IPS-15b (cell line): Measurements from ENCODE around the gene GATA6.
"Not testable (repeated sequence)": the region's sequence is repeated elsewhere in the genome, so short reads cannot be mapped to it uniquely, and the experiment has no call there.

ENCODE experiments used
- H3K27me3 ChIP-seq: one replicate; pipeline ENCODE4 v1.6.1; 2013; ENCODE audit warnings: low read length; ENCODE audit not compliant: control insufficient read depth, insufficient read depth
- H3K36me3 ChIP-seq: one replicate; pipeline ENCODE4 v1.6.1; 2013; ENCODE audit warnings: low read length; ENCODE audit not compliant: control insufficient read depth, insufficient read depth
- H3K4me1 ChIP-seq: one replicate; pipeline ENCODE4 v1.6.1; 2013; ENCODE audit warnings: mild to moderate bottlenecking, low read length; ENCODE audit not compliant: control insufficient read depth, insufficient read depth
- H3K4me3 ChIP-seq: one replicate; pipeline ENCODE4 v1.5.1; 2013; ENCODE audit warnings: low read depth, low read length
- H3K9ac ChIP-seq: one replicate; pipeline ENCODE4 v1.6.1; 2013; ENCODE audit warnings: low read depth, mild to moderate bottlenecking, low read length
- H3K9me3 ChIP-seq: one replicate; pipeline ENCODE4 v1.6.1; 2013; ENCODE audit warnings: mild to moderate bottlenecking, low read length; ENCODE audit not compliant: control insufficient read depth, insufficient read depth

The GATA6 gene

DNA sequence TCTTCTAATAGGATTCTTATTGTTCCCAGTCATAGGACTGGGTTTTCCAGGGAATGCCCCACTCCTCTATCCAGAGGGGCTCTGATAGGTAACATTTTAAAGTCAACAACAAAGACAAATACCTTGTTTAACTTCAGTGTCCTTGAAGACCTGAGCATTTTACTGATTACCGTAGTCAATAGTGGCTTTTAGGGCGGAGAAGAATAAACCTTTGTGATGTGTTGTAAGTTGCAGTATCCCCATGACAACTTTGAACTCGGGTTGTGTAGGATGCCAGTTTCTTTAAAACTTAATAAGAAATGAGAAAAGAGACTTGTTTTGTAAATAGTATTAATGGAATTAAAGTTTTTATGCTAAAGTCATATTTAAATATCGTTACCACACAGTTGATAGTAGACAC is 6.0 kb downstream of the GATA6 start:
- Histone ChIP-seq H3K27me3 (peaks cover 98% of the 10 kb centered on the region), H3K4me3 (no peak overlapping the region), H3K36me3 (no peaks in the 10 kb centered on the region), H3K4me1 (no peaks in the 10 kb centered on the region), H3K9ac (no peak overlapping the region), H3K9me3 (no peaks in the 10 kb centered on the region)

DNA sequence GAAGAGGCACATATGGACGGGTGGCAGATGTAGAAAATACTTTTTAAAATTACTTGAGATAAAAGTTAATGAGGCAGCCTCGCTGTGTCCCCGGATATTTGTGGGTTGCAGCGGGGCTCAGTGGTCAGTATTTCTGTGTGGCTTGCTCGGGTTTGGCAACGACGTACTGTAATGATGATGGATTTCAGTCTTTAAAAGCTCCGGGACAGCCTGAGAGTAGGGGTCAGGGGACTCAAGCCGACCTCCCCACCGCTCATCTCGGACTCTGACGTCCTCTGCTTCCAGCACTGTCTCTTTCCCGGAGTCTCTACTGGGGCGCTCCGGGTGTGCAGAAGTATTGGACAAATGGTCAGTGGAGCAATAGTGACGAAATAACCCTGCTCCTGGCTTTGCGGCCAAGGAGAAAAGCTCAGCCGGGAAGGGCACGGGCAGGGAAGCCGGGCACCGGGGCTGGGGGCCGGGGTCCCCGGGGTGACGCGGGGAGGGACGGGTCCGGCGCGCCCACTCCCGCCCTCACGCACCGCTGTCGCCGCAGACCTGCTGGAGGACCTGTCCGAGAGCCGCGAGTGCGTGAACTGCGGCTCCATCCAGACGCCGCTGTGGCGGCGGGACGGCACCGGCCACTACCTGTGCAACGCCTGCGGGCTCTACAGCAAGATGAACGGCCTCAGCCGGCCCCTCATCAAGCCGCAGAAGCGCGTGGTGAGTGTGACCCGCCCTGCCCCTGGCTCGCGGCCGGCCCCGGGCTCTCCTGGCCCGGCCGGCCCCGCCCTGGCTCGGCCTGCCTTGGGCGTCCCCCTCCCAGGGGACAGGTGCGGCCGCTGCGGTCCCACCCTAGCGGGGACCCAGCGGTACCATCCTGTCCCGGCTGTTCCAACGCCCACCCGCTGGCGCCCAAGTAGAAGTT is 7.3 kb downstream of the GATA6 start:
- Histone ChIP-seq H3K4me1 (no peaks in the 10 kb centered on the region), H3K36me3 (no peaks in the 10 kb centered on the region), H3K9me3 (no peaks in the 10 kb centered on the region), H3K27me3 (peaks cover 97% of the 10 kb centered on the region), H3K9ac (no peak overlapping the region), H3K4me3 (peak overlapping the region; percentile 27)

DNA sequence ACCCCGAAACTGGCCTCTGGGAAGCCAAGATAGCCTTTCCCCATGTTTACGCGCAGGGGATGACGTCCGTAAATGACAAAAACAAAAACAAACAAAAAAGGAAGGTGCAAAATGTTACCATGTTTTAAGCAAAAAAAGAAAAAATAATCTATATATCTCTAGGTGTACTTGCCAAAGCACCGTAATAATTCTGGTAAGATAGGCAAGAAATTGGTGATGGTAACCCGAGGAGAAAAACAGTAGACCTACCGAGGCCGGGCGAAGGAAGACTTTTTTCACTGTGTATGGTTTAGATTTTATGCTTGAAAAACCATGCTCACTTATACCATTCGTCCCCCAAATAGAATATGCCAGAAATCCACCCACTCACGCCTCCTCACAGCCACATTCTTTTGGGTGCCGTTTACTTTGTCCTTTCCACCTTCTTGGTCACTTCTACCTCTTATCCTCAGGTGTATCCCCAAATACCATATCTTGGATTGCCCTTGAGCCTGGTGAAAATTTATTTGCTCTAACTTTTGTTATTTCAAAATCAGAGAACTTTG is 8.0 kb downstream of the GATA6 start:
- peaks cover 91% of the 10 kb centered on the region for H3K27me3 ChIP-seq
- no peaks in the 10 kb centered on the region for H3K4me1 ChIP-seq
- H3K9me3 ChIP-seq: no peaks in the 10 kb centered on the region
- peak overlapping the region; percentile 3 for H3K4me3 ChIP-seq
- no peaks in the 10 kb centered on the region for H3K36me3 ChIP-seq
- H3K9ac ChIP-seq: no peak overlapping the region

DNA sequence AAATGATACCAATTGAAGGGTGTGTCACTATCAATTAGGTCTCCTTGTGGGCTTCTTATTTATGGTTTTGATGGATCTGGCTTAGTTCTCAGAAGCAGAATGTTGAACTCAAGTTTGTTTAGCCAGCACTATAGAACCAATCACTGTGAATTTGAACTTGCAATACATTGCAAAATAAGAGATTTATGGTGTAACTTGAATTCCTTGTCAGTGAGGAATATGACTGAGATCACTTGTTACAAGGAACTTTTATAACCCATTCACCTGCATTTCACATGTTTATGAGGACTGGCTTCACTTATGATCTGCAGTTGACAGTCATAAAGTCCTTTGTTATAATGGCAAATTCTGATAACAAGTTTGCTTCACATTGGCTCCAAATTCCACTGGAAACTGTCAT is 9.8 kb downstream of the GATA6 start:
- Histone ChIP-seq H3K36me3 (no peaks in the 10 kb centered on the region), H3K9ac (no peak overlapping the region), H3K27me3 (peaks cover 73% of the 10 kb centered on the region)

DNA sequence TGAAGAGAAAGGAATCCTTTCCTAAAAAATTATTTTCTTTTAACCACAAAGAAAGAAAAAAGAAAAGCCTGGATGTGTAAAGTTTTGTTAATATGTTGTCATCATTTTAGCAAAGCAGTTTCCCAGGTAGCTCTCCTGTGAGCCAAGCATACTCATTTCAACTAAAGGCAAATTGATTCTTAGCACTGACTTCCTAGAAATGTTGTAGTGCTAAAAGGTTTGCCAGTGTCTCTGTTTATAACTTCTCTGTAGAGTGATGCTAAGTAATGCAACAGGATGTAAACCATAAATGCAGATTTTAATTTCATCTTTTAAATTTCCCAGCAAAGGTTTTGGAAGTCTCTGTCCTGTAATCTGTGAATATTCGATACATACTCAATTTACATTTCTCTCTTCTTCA is 10.2 kb downstream of the GATA6 start:
- Histone ChIP-seq H3K36me3 (no peaks in the 10 kb centered on the region), H3K4me3 (no peak overlapping the region), H3K9ac (no peak overlapping the region), H3K4me1 (no peaks in the 10 kb centered on the region), H3K27me3 (peaks cover 68% of the 10 kb centered on the region), H3K9me3 (no peaks in the 10 kb centered on the region)

More for the DNA sequence above, 9.8 kb downstream of the GATA6 start:
- Histone ChIP-seq H3K4me3 (no peak overlapping the region), H3K9me3 (no peaks in the 10 kb centered on the region), H3K4me1 (no peaks in the 10 kb centered on the region)

DNA sequence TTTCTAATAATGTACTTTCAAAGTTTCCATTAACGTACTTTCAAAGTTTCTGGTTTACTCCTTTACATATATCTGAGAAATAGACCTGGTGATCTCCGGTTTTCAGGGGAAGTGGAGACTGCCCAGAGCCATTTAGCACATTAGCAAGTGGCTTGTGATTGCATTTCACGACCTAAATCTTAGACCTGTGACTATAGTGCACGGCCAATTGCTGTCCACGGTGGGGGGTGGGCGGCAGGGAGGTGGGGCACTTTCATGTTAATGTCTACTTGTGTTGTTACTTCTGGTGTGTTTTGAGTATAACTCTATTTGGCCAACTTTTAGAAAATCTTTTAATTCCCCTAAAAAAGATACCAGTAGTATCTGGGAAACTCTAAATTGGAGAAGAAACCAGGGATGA is 11.3 kb downstream of the GATA6 start:
- no peaks in the 10 kb centered on the region for H3K36me3 ChIP-seq
- no peaks in the 10 kb centered on the region for H3K4me1 ChIP-seq
- H3K4me3 ChIP-seq: no peak overlapping the region
- peaks cover 57% of the 10 kb centered on the region for H3K27me3 ChIP-seq
- no peak overlapping the region for H3K9ac ChIP-seq
- H3K9me3 ChIP-seq: no peaks in the 10 kb centered on the region

DNA sequence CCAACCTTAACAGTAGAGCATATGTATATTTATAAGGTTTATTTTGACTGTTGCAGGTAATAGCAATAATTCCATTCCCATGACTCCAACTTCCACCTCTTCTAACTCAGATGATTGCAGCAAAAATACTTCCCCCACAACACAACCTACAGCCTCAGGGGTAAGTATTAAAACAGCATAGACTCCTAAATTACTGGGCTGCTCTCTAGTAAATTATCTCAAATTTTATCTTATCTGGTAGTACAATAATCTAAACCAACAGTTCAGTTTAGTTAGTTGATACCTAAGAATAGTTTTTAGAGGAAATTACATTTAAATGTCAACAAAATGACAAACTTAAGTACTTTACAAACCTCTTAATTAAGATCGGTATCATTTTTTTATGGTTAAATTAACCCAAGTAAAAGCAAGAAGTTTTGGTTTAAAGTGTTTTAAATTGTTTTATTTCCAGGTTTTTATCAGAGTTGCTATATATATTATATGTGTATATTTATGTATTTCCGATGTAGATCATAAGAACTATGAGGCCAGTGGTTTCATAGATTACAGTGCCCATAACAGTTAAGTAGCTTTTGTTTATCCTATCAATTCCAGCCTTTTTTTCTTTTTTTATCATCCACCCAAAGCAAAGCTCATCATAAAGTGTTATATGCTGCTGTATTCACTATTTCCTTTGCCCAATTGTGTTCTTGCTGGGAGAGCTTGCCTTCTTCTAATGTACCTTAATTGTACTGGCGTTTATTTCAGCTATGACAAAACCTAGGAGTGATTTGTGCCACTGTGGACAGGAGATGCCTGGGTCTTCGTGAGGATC is 13.7 kb downstream of the GATA6 start:
- Histone ChIP-seq H3K36me3 (no peaks in the 10 kb centered on the region), H3K9ac (no peak overlapping the region), H3K27me3 (peaks cover 34% of the 10 kb centered on the region), H3K4me1 (no peaks in the 10 kb centered on the region), H3K9me3 (no peaks in the 10 kb centered on the region), H3K4me3 (no peak overlapping the region)

DNA sequence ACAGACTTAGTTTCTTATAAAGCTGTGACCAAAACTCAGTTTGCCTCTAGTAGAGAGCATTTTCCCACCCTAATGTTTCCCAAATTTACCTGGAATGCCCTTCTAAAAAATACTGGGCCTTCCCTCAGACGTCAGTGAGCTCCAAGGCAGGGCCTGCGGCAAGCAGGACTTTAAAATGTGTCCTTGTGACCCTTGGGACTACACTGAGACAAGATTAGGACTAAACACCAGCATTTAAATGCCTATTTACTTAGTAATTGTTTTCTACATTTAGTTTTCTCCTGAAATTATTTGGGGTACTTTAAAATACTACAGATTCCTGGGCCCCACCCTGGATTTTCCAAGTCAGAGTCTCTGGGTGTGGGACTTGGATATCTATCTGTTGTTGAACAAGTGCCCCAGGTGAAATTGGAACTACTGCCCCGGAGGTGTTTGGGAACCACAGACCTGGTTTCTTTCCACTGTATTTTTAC is 14.3 kb downstream of the GATA6 start:
- Histone ChIP-seq H3K9me3 (no peaks in the 10 kb centered on the region), H3K36me3 (no peaks in the 10 kb centered on the region), H3K27me3 (peaks cover 28% of the 10 kb centered on the region), H3K9ac (no peak overlapping the region), H3K4me1 (no peaks in the 10 kb centered on the region), H3K4me3 (no peak overlapping the region)

DNA sequence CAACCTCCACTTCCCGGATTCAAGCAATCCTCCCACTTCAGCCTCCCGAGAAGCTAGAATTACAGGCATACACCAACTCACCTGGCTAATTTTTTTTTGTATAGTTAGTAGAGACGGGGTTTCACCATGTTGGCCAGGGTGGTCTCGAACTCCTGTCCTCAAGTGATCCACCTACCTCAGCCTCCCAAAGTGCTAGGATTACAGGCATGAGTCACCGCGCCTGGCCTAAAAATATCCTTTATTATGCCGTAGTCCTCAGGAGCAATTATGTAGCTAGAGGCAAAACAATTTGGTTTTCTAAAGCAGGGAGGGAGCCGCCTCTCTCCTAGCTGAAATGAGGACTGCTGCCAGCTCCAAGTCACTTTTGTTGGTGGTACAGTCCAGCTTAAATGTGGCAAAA is 15.2 kb downstream of the GATA6 start:
- H3K36me3 ChIP-seq: not testable (repeated sequence)

DNA sequence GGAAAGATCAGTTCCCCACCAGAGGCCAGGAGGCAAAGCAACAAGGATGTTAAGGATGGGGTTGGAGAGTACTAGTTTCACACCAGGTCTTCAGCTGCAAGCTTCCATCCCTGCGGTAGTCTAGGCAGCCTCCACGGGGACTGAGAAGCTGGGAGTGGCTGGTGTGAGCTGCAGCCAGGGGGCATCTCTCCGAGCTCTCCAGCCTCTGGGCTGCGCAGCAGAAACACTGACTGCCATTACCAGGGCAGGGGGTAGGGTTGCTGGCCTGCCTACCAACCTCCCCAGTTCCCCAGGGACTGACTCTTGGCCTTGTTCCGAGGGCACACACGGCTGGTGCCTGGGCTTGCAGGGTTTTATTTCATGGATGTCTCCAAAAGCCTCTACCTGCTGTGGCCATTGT is 15.9 kb downstream of the GATA6 start:
- Histone ChIP-seq H3K9me3 (no peaks in the 10 kb centered on the region), H3K36me3 (no peaks in the 10 kb centered on the region), H3K4me1 (no peaks in the 10 kb centered on the region), H3K4me3 (no peak overlapping the region), H3K9ac (no peak overlapping the region), H3K27me3 (peaks cover 12% of the 10 kb centered on the region)

More for the DNA sequence above, 15.2 kb downstream of the GATA6 start:
- H3K4me1 ChIP-seq, H3K4me3 ChIP-seq, H3K9me3 ChIP-seq, H3K9ac ChIP-seq: not testable (repeated sequence)
- H3K27me3 ChIP-seq: peaks cover 19% of the 10 kb centered on the region

DNA sequence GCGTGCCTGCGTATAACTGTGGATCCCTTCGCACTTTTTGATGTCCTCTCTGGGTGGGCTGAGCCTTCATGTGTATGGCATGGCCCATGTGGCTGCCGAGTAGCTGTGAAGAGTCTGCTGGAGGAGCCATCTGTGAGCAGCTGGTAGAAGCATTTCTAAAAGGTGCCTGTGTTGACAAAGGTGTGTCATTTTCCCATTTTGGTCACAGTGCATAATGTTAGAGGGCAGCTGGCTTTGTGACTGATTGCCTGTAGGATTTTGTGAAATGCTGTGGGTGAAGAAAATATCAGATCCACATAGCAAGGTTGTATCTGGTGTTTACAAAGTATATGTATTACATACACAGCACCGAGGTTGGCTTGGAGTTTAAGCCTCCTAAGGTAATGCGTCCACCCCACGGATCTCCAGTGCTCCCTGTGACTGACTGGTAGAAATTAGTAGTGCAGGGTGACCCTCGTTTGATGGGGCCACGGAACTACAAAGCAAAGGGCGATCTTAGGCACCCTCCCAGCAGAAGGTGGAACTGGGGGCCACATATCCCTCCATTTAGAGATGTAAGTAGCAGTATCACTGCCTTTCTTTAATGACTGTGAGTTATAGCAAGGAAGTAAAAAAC is 16.5 kb downstream of the GATA6 start:
- H3K4me3 ChIP-seq: no peak overlapping the region
- no peak overlapping the region for H3K9ac ChIP-seq
- peaks cover 6% of the 10 kb centered on the region for H3K27me3 ChIP-seq
- H3K4me1 ChIP-seq: no peaks in the 10 kb centered on the region
- H3K36me3 ChIP-seq: no peaks in the 10 kb centered on the region
- H3K9me3 ChIP-seq: no peaks in the 10 kb centered on the region
